Measurements from ENCODE around the gene GBX1.

GRCh38 chr7:151135866-151136843 is 31.3 kb downstream of the GBX1 start:
- TF ChIP-seq POLR2AphosphoS5 (IDR thresholded peaks at IDR 0.05; ENCODE audit: low read depth, low read length) (no peak), POLR2A (IDR thresholded peaks at IDR 0.05; ENCODE audit: low read depth, low read length) (no peak), TAF1 (IDR thresholded peaks at IDR 0.05; ENCODE audit: low read depth, low read length) (no peak)

All from GM12891 (cell line).